H9 (cell line): Measurements from ENCODE around the gene CCDC51. TPM values are rescaled to one million over a fixed set of nuclear protein-coding genes. Genes with fewer than 3 reads are reported as not detected.

Source experiments
- DNase-seq: peaks from one replicate; pipeline ENCODE4 v3.0.0-alpha.2; 2017
- H2AFZ ChIP-seq: one replicate; pipeline ENCODE4 v1.6.1; 2013; ENCODE audit warnings: mild to moderate bottlenecking, low read length, control low read depth, moderate library complexity
- H2AK5ac ChIP-seq: 2 replicates; pipeline ENCODE4 v1.6.1; 2013; ENCODE audit warnings: low read length, control low read depth, mixed read lengths; ENCODE audit not compliant: insufficient read length
- H2BK120ac ChIP-seq: one replicate; pipeline ENCODE4 v1.6.1; 2013; ENCODE audit warnings: low read depth, mild to moderate bottlenecking, low read length, control low read depth, inconsistent platforms; ENCODE audit not compliant: poor library complexity, severe bottlenecking
- H2BK12ac ChIP-seq: 2 replicates; pipeline ENCODE4 v1.6.1; 2013; ENCODE audit warnings: low read length, control low read depth, mixed read lengths, low read depth; ENCODE audit not compliant: insufficient read length
- H2BK15ac ChIP-seq: 2 replicates; pipeline ENCODE4 v1.6.1; 2013; ENCODE audit warnings: low read depth, low read length, control low read depth
- H2BK20ac ChIP-seq: one replicate; pipeline ENCODE4 v1.6.1; 2013; ENCODE audit warnings: low read depth, mild to moderate bottlenecking, low read length, control low read depth, inconsistent platforms; ENCODE audit not compliant: poor library complexity, severe bottlenecking
- H2BK5ac ChIP-seq: 2 replicates; pipeline ENCODE4 v1.6.1; 2013; ENCODE audit warnings: low read length, control low read depth, mixed read lengths; ENCODE audit not compliant: insufficient read length
- H3K14ac ChIP-seq: 2 replicates; pipeline ENCODE4 v1.6.1; 2013; ENCODE audit warnings: low read length, control low read depth; ENCODE audit not compliant: insufficient read depth
- H3K18ac ChIP-seq: 2 replicates; pipeline ENCODE4 v1.6.1; 2013; ENCODE audit warnings: low read depth, mild to moderate bottlenecking, mixed read lengths, low read length, control low read depth; ENCODE audit not compliant: insufficient read length
- H3K23ac ChIP-seq: 2 replicates; pipeline ENCODE4 v1.6.1; 2013; ENCODE audit warnings: low read length, control low read depth, mixed read lengths, low read depth; ENCODE audit not compliant: insufficient read length
- H3K23me2 ChIP-seq: 2 replicates; pipeline ENCODE4 v1.6.1; 2013; ENCODE audit warnings: low read depth, mild to moderate bottlenecking, mixed read lengths, low read length, control low read depth; ENCODE audit not compliant: insufficient read length, poor library complexity, severe bottlenecking
- H3K27ac ChIP-seq: 2 replicates; pipeline ENCODE4 v1.5.1; 2013; ENCODE audit warnings: low read length, control low read depth, mixed read lengths, low read depth; ENCODE audit not compliant: insufficient read length
- H3K27me3 ChIP-seq: 2 replicates; pipeline ENCODE4 v1.6.1; 2013; ENCODE audit warnings: low read length, control low read depth, inconsistent platforms; ENCODE audit not compliant: insufficient read depth
- H3K4ac ChIP-seq: 2 replicates; pipeline ENCODE4 v1.6.1; 2013; ENCODE audit warnings: low read depth, mild to moderate bottlenecking, control low read depth, inconsistent platforms, low read length, moderate library complexity
- H3K4me1 ChIP-seq: 2 replicates; pipeline ENCODE4 v1.6.1; 2013; ENCODE audit warnings: low read length, control low read depth, inconsistent platforms; ENCODE audit not compliant: insufficient read depth
- H3K4me2 ChIP-seq: 2 replicates; pipeline ENCODE4 v1.6.1; 2013; ENCODE audit warnings: low read length, control low read depth, mixed read lengths; ENCODE audit not compliant: insufficient read length, insufficient read depth
- H3K56ac ChIP-seq: 2 replicates; pipeline ENCODE4 v1.6.1; 2013; ENCODE audit warnings: low read depth, mild to moderate bottlenecking, mixed read lengths, low read length, control low read depth; ENCODE audit not compliant: insufficient read length
- H3K79me1 ChIP-seq: 2 replicates; pipeline ENCODE4 v1.6.1; 2013; ENCODE audit warnings: low read depth, mild to moderate bottlenecking, moderate library complexity, low read length, control low read depth, inconsistent platforms; ENCODE audit not compliant: insufficient read depth, poor library complexity, severe bottlenecking
- H3K79me2 ChIP-seq: 2 replicates; pipeline ENCODE4 v1.6.1; 2013; ENCODE audit warnings: low read length, control low read depth, inconsistent platforms; ENCODE audit not compliant: insufficient read depth
- H3K9ac ChIP-seq: 2 replicates; pipeline ENCODE4 v1.6.1; 2013; ENCODE audit warnings: low read length, control low read depth, mixed read lengths; ENCODE audit not compliant: insufficient read length; ENCODE audit errors: extremely low read depth
- H3K9me3 ChIP-seq: one replicate; pipeline ENCODE4 v1.6.1; 2013; ENCODE audit warnings: low read depth, low read length, inconsistent platforms; ENCODE audit not compliant: control insufficient read depth
- H3T11ph ChIP-seq: one replicate; pipeline ENCODE4 v1.6.1; 2013; ENCODE audit warnings: mild to moderate bottlenecking, low read length, control low read depth, inconsistent platforms
- H4K20me1 ChIP-seq: one replicate; pipeline ENCODE4 v1.6.1; 2013; ENCODE audit not compliant: control insufficient read depth, insufficient read length, insufficient read depth
- H4K5ac ChIP-seq: 2 replicates; pipeline ENCODE4 v1.6.1; 2013; ENCODE audit warnings: low read depth, mild to moderate bottlenecking, mixed read lengths, low read length, control low read depth; ENCODE audit not compliant: insufficient read length
- H4K8ac ChIP-seq: replicated peaks from 2 replicates; pipeline ENCODE4 v1.6.1; 2013; ENCODE audit warnings: low read length, control low read depth, mixed read lengths, low read depth; ENCODE audit not compliant: insufficient read length
- H4K91ac ChIP-seq: 2 replicates; pipeline ENCODE4 v1.6.1; 2013; ENCODE audit warnings: low read depth, mild to moderate bottlenecking, moderate library complexity, mixed read lengths, low read length, control low read depth; ENCODE audit not compliant: insufficient read length
- H3K27ac Mint-ChIP-seq, 3 experiments: 2 replicates in 2 of 3; 3 replicates in 1 of 3; pipeline ENCODE4 v1.8.0; 2020 to 2021; ENCODE audit warnings: mixed read lengths in 3 of 3, mild to moderate bottlenecking in 1 of 3, moderate library complexity in 1 of 3
- H3K27me3 Mint-ChIP-seq: 2 replicates; pipeline ENCODE4 v1.8.0; 2021; ENCODE audit warnings: low read depth, mild to moderate bottlenecking, moderate library complexity, mixed read lengths
- H3K36me3 Mint-ChIP-seq, 3 experiments: 2 replicates in 2 of 3; 3 replicates in 1 of 3; pipeline ENCODE4 v1.8.0; 2020 to 2021; ENCODE audit warnings: low read depth in 3 of 3, mixed read lengths in 3 of 3; ENCODE audit not compliant: insufficient read depth in 1 of 3
- H3K4me1 Mint-ChIP-seq, 2 experiments: 2 replicates each; pipeline ENCODE4 v1.8.0; 2020; ENCODE audit warnings: mixed read lengths in 2 of 2
- H3K4me3 Mint-ChIP-seq, 2 experiments: 2 replicates in 1 of 2; 3 replicates in 1 of 2; pipeline ENCODE4 v1.8.0; 2020 to 2021; ENCODE audit warnings: mild to moderate bottlenecking in 2 of 2, mixed read lengths in 2 of 2, moderate library complexity in 1 of 2
- H3K9me3 Mint-ChIP-seq, 2 experiments: 2 replicates in 1 of 2; 3 replicates in 1 of 2; pipeline ENCODE4 v1.8.0; 2020; ENCODE audit warnings: mild to moderate bottlenecking in 2 of 2, mixed read lengths in 2 of 2, moderate library complexity in 1 of 2
- WGBS: extraction: QIAGEN DNeasy Blood & Tissue Kit; methylation state at CpG from one replicate; pipeline ENCODE4 v1.1.7; 2013; ENCODE audit warnings: missing lambda C conversion rate, low lambda C conversion rate, mixed read lengths; ENCODE audit not compliant: insufficient read length; ENCODE audit errors: extremely low coverage; 5-methylcytosine and 5-hydroxymethylcytosine counted together
- total RNA-seq: library from RNA; stranded (reverse); gene quantifications from 2 replicates; pipeline ENCODE4 v1.2.1, GENCODE V29; 2021
- TF ChIP-seq, protein P1 (sequence below): fragments of 200-600 bp; sonication (generic); conservative IDR thresholded peaks from 3 replicates; pipeline ENCODE4 v1.8.0; 2021; ENCODE audit warnings: antibody characterized with exemption, mild to moderate bottlenecking

Gene CCDC51
- total RNA-seq, 1 experiment from 2014 or later: 20.0 TPM

DNA sequence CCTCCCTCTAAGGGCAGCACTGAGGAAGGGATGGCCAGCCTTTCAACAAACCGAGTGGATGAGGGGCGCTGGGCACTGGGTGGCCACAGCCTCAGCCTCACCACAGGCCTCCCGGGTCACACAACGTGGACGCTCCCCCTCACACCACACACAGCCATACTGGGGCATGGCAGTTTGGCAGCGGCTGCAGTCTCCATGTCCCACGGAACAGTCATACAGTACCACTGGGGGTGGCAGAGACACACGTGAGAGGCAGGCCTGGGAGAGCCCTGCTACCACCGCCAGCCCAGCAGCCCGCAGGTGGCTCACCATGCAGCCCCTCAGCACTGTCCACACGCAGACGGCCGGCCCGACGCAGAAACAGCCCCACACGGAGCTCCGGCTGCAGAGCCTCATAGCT, 21.8 kb downstream of the CCDC51 start:
- H3K27ac Mint-ChIP-seq: peak overlapping the region in 1 of 3 experiments; percentile 86; a peak in 1 of 7 replicates
- H3K79me2 ChIP-seq: no peaks in the 10 kb centered on the region
- no peak overlapping the region for H2BK120ac ChIP-seq
- H3K9me3 Mint-ChIP-seq: no peaks in the 10 kb centered on the region
- H4K91ac ChIP-seq: no peak overlapping the region
- no peaks in the 10 kb centered on the region for H3K4me1 ChIP-seq
- DNase-seq: no peak
- no peak overlapping the region for H2BK15ac ChIP-seq
- WGBS: no CpG with 5 or more reads among the region's 17 CpGs
- H3K9ac ChIP-seq: no peak overlapping the region
- H3K79me1 ChIP-seq: no peaks in the 10 kb centered on the region
- H2BK5ac ChIP-seq: no peak overlapping the region
- no peak overlapping the region for H4K8ac ChIP-seq
- no peak overlapping the region for H4K5ac ChIP-seq
- TF ChIP-seq, protein P1, sequence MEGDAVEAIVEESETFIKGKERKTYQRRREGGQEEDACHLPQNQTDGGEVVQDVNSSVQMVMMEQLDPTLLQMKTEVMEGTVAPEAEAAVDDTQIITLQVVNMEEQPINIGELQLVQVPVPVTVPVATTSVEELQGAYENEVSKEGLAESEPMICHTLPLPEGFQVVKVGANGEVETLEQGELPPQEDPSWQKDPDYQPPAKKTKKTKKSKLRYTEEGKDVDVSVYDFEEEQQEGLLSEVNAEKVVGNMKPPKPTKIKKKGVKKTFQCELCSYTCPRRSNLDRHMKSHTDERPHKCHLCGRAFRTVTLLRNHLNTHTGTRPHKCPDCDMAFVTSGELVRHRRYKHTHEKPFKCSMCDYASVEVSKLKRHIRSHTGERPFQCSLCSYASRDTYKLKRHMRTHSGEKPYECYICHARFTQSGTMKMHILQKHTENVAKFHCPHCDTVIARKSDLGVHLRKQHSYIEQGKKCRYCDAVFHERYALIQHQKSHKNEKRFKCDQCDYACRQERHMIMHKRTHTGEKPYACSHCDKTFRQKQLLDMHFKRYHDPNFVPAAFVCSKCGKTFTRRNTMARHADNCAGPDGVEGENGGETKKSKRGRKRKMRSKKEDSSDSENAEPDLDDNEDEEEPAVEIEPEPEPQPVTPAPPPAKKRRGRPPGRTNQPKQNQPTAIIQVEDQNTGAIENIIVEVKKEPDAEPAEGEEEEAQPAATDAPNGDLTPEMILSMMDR: no peak
- no peak overlapping the region for H2BK12ac ChIP-seq
- H2AFZ ChIP-seq: no peak overlapping the region
- no peaks in the 10 kb centered on the region for H4K20me1 ChIP-seq
- H3K4me3 Mint-ChIP-seq: no peak overlapping the region
- H3K4ac ChIP-seq: no peak overlapping the region
- no peak overlapping the region for H3K14ac ChIP-seq
- no peaks in the 10 kb centered on the region for H3K27me3 Mint-ChIP-seq
- no peak overlapping the region for H3K18ac ChIP-seq
- no peak overlapping the region for H3K56ac ChIP-seq
- no peak overlapping the region for H3K4me2 ChIP-seq
- H3T11ph ChIP-seq: no peak overlapping the region
- peaks cover 47 to 87% (median 80%) of the 10 kb centered on the region in 3 experiments for H3K36me3 Mint-ChIP-seq
- H3K27me3 ChIP-seq: no peaks in the 10 kb centered on the region
- H3K23ac ChIP-seq: no peak overlapping the region
- H3K23me2 ChIP-seq: no peaks in the 10 kb centered on the region
- H2BK20ac ChIP-seq: no peak overlapping the region
- no peaks in the 10 kb centered on the region for H3K4me1 Mint-ChIP-seq
- no peak overlapping the region for H3K27ac ChIP-seq
- H3K9me3 ChIP-seq: no peaks in the 10 kb centered on the region
- H2AK5ac ChIP-seq: no peak overlapping the region
